Upper lobe of left lung (tissue), 4 donors: ENCODE results near the gene RBP5.

Experiments
- CTCF ChIP-seq, 6 experiments: fragments of 450-650 bp in 4 of 6; fragments of 200-600 bp in 2 of 6; sonication (generic) in 2 of 6; IDR thresholded peaks; one replicate each; pipeline ENCODE4 v1.5.1; 2016 to 2019; ENCODE audit warnings: antibody characterized with exemption in 6 of 6
- EP300 ChIP-seq, 4 donors: sonication (generic); formaldehyde crosslinking; IDR thresholded peaks; one replicate each; pipeline ENCODE4 v1.5.1; 2017; ENCODE audit warnings: antibody characterized with exemption in 4 of 4, control low read depth in 2 of 4
- POLR2A ChIP-seq, 4 donors: fragments of 450-650 bp; IDR thresholded peaks; one replicate each; pipeline ENCODE4 v1.5.1; 2016 to 2017; ENCODE audit warnings: antibody characterized with exemption in 4 of 4, mild to moderate bottlenecking in 2 of 4
- POLR2AphosphoS5 ChIP-seq, 2 donors: sonication (generic); formaldehyde crosslinking; IDR thresholded peaks; one replicate each; pipeline ENCODE4 v1.5.1; 2017; ENCODE audit warnings: antibody characterized with exemption in 2 of 2

GRCh38 chr12:7101047-7101693 is 27.5 kb downstream of the RBP5 start:
- TF ChIP-seq CTCF (IDR thresholded peaks at IDR 0.05), result no peak
- TF ChIP-seq POLR2AphosphoS5 (IDR thresholded peaks at IDR 0.05), result no peak
- no peak for TF ChIP-seq POLR2A (IDR thresholded peaks at IDR 0.05)
- TF ChIP-seq EP300 (IDR thresholded peaks at IDR 0.05), result no peak
